Brain microvascular endothelial cell (primary cell): ENCODE measurements around the gene WSCD2.

ENCODE experiments used
- DNase-seq: peaks from one replicate; pipeline ENCODE4 v3.0.0-alpha.2; 2020
- H3K27ac ChIP-seq: fragments of 250-450 bp; sonication (Bioruptor Pico); 2 replicates; pipeline ENCODE4 v1.5.1; 2020; ENCODE audit warnings: mild to moderate bottlenecking, moderate library complexity
- H3K27me3 ChIP-seq: fragments of 250-450 bp; sonication (Bioruptor Pico); replicated peaks from 2 replicates; pipeline ENCODE4 v1.5.1; 2020; ENCODE audit warnings: mild to moderate bottlenecking
- H3K36me3 ChIP-seq: fragments of 250-450 bp; sonication (Bioruptor Pico); replicated peaks from 2 replicates; pipeline ENCODE4 v1.5.1; 2020; ENCODE audit warnings: mild to moderate bottlenecking
- H3K4me3 ChIP-seq: 2 replicates; pipeline ENCODE4 v1.5.1; 2011; ENCODE audit warnings: low read depth, mild to moderate bottlenecking, control low read depth, low read length, moderate library complexity
- in situ Hi-C: cut with HindIII; loops from 2 replicates; pipeline ENCODE4 v1.10.0; 2017; ENCODE audit warnings: low sequenced_read_pairs, low pct_ligation_motif_present
- TF ChIP-seq, protein P1 (sequence below): IDR thresholded peaks from 2 replicates; pipeline ENCODE4 v1.5.1; 2011; ENCODE audit warnings: low read depth, mild to moderate bottlenecking, moderate library complexity, low read length, control low read depth, inconsistent platforms; ENCODE audit errors: missing control alignments

The WSCD2 gene

DNA sequence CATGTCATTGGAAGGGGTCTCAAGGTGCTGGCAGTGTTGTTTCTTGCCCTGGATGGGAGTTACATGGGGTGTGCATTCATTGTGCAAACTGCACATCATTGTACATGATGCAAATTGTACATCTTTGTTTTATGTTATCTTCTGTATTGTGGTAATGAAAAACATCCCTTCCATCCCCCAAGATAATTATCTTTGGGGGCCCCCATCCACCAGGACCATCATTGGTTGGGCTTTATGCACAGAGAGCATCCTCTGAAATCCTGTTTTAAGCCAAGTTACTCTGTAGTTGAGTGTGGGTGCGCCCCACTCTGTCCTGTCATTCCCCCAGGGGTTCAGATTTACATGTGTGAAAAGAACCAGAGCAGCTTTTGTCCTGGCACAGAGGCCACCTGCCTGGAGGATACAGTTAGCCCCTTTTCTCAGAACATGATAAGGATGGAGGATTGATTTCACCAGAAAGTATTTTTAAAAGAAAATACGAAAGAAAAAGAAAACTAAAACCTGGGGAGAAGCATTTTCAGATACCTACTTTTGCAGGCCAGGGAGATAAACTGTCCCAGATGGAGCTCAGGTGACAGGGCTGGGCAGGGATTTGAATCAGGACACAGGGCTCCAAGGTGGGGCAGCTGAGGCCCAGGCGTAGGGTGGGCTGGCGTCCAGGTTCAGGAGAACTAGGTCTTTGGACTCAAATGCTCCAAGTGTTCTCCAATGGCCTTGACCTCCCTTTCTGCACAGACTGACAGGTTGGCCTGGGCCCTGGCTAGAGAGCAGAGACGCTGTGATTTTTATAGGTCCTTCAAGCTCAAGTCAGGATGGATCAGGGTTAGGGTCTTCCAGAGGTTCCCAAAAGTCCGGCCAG lies 17.2 kb downstream of the WSCD2 start:
- Histone ChIP-seq H3K4me3 (no peak overlapping the region), H3K27me3 (no peaks in the 10 kb centered on the region), H3K27ac (no peak overlapping the region), H3K36me3 (no peaks in the 10 kb centered on the region)
- TF ChIP-seq, protein P1, sequence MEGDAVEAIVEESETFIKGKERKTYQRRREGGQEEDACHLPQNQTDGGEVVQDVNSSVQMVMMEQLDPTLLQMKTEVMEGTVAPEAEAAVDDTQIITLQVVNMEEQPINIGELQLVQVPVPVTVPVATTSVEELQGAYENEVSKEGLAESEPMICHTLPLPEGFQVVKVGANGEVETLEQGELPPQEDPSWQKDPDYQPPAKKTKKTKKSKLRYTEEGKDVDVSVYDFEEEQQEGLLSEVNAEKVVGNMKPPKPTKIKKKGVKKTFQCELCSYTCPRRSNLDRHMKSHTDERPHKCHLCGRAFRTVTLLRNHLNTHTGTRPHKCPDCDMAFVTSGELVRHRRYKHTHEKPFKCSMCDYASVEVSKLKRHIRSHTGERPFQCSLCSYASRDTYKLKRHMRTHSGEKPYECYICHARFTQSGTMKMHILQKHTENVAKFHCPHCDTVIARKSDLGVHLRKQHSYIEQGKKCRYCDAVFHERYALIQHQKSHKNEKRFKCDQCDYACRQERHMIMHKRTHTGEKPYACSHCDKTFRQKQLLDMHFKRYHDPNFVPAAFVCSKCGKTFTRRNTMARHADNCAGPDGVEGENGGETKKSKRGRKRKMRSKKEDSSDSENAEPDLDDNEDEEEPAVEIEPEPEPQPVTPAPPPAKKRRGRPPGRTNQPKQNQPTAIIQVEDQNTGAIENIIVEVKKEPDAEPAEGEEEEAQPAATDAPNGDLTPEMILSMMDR = no peak
- in situ Hi-C loops = no loop called here
- no peak for DNase-seq

DNA sequence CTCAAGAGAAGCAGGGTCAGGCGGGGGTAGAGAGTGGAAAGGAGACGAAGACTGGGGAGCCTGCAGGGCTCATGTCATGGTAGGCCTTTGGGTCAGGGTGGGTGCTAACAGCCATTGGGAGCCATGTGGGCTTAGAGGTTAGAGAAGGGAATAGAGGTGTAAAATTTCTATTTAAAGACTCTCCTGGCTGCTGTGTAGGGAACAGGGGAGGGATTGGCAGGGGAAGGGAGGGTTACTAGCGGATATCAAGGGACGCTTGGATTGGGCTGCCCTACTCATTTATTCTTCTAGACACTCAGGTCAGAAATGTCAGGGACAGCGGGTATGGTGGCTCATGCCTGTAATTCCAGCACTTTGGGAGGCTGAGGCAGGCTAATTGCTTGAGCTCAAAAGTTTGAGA lies 18.2 kb downstream of the WSCD2 start:
- Histone ChIP-seq H3K27ac (no peak overlapping the region), H3K4me3 (no peak overlapping the region), H3K36me3 (no peaks in the 10 kb centered on the region), H3K27me3 (no peaks in the 10 kb centered on the region)
- TF ChIP-seq, protein P1 = no peak
- in situ Hi-C loops = no loop called here
- no peak for DNase-seq

DNA sequence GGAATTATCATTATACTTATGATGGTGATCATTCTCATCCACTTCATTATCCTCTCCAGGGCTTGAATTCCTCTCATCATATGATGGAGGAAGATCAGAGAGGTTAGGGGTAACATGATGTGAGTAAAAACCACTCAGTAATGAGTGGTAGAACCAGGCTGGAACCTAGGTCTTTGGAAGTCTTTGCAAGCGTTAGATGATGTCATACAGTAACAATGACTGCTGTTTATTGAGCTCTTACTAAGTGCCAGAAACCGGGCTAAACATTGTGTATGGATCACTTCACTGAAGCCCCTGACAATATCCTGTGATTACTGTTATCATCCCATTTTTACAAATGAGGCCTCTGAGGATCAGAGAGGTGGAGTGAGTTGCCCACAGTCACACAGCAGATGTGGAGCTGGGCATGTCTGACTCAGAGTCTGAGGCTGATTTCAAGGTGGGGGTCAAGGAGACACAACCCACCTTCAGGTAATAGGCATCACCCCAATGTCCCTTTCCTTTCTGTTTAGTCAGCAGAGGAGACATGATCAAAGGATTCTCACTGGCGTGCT lies 19.5 kb downstream of the WSCD2 start:
- H3K4me3 ChIP-seq = no peak overlapping the region
- H3K27ac ChIP-seq = no peak overlapping the region
- in situ Hi-C loops = no loop called here
- TF ChIP-seq, protein P1 = no peak
- H3K27me3 ChIP-seq = no peaks in the 10 kb centered on the region
- no peak for DNase-seq
- no peaks in the 10 kb centered on the region for H3K36me3 ChIP-seq

DNA sequence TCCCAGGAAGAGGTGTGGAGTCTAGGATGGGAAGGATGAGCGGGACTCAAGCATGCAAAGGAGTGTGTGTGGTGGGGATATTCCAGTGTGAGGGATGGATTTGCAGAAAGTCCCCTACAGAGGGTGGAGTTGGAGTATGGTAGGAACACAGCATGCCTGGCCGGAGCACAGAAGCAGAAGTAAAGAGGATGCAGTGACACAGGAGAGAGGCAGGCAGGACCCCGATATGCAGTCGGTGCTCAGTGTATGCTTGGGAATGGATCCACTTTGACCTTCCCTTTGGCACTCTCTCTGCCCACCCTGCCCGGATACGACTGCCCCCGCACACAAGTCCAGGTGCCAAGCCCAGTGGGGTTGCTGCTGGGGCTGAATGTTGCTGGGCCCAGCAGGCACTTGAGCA lies 21.3 kb downstream of the WSCD2 start:
- in situ Hi-C loops = no loop called here
- Histone ChIP-seq H3K4me3 (no peak overlapping the region), H3K27me3 (no peaks in the 10 kb centered on the region), H3K36me3 (no peaks in the 10 kb centered on the region), H3K27ac (no peak overlapping the region)
- DNase-seq = no peak
- TF ChIP-seq, protein P1 = no peak

DNA sequence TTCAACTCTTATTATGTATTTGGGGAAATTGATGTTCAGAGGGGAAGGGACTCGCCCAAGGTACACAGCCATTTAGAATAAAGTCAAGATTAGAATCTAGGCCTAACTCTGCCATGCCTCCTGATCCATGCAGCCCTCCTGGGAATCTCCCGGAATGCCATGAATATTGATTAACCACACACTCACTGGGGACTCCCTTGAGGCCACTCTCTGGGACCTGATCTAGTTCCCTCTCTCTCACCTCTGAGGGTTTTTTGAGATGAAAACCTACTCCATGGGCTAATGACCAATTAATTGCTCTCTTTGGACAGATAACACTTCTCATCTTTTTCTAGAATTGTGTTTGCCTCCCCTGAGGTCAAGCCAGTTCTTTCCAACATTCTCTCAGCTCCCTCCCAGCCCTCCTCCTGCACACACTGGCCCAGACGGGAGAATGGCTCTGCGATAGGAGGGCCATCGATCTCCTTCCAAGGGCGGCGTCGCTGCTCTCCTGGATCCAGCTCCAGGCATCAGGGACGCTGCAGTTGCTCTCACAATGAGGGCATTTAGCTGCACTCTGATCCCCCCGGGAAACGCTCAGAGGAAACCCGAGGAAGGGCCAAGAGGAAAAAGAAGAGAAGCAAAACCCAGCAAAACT lies 22.6 kb downstream of the WSCD2 start:
- in situ Hi-C loops = no loop called here
- Histone ChIP-seq H3K27ac (no peak overlapping the region), H3K4me3 (no peak overlapping the region), H3K27me3 (no peaks in the 10 kb centered on the region), H3K36me3 (no peaks in the 10 kb centered on the region)
- TF ChIP-seq, protein P1 = no peak
- DNase-seq = no peak
